Parathyroid adenoma (tissue), 2 donors: ENCODE measurements around the gene HOXB3.
A peak's percentile ranks its signal among the peaks of the same experiment; 100 is the strongest.

Experiments used
- H2AFZ ChIP-seq: fragments of 300-600 bp; sonication (generic); one replicate; pipeline ENCODE4 v1.7.0; 2017; ENCODE audit warnings: antibody characterized with exemption, mild to moderate bottlenecking
- H3K27ac ChIP-seq: fragments of 300-600 bp; sonication (generic); one replicate; pipeline ENCODE4 v1.7.0; 2017
- H3K27me3 ChIP-seq: fragments of 300-600 bp; sonication (generic); one replicate; pipeline ENCODE4 v1.7.0; 2017; ENCODE audit warnings: low read length; ENCODE audit not compliant: control insufficient read depth, insufficient read depth
- H3K36me3 ChIP-seq: fragments of 300-600 bp; sonication (generic); one replicate; pipeline ENCODE4 v1.7.0; 2017; ENCODE audit warnings: low read length; ENCODE audit not compliant: control insufficient read depth, insufficient read depth
- H3K4me1 ChIP-seq: fragments of 300-600 bp; sonication (generic); one replicate; pipeline ENCODE4 v1.7.0; 2017; ENCODE audit warnings: control low read depth
- H3K4me2 ChIP-seq: fragments of 300-600 bp; sonication (generic); one replicate; pipeline ENCODE4 v1.7.0; 2017; ENCODE audit warnings: low read length
- H3K4me3 ChIP-seq: fragments of 300-600 bp; sonication (generic); one replicate; pipeline ENCODE4 v1.7.0; 2017; ENCODE audit warnings: low read depth, low read length
- H3K79me2 ChIP-seq: fragments of 300-600 bp; sonication (generic); one replicate; pipeline ENCODE4 v1.7.0; 2017; ENCODE audit warnings: control low read depth
- H3K9ac ChIP-seq: fragments of 300-600 bp; sonication (generic); one replicate; pipeline ENCODE4 v1.7.0; 2017; ENCODE audit warnings: mild to moderate bottlenecking
- H3K9me3 ChIP-seq: fragments of 300-600 bp; sonication (generic); one replicate; pipeline ENCODE4 v1.7.0; 2017; ENCODE audit warnings: low read length; ENCODE audit not compliant: control insufficient read depth
- TF ChIP-seq, protein P1 (sequence below): fragments of 300-600 bp; sonication (generic); IDR thresholded peaks from one replicate; pipeline ENCODE4 v1.7.0; 2017; ENCODE audit warnings: antibody characterized with exemption, mild to moderate bottlenecking
- donor health status: primary hyperparathyroidism.

Gene HOXB3

DNA sequence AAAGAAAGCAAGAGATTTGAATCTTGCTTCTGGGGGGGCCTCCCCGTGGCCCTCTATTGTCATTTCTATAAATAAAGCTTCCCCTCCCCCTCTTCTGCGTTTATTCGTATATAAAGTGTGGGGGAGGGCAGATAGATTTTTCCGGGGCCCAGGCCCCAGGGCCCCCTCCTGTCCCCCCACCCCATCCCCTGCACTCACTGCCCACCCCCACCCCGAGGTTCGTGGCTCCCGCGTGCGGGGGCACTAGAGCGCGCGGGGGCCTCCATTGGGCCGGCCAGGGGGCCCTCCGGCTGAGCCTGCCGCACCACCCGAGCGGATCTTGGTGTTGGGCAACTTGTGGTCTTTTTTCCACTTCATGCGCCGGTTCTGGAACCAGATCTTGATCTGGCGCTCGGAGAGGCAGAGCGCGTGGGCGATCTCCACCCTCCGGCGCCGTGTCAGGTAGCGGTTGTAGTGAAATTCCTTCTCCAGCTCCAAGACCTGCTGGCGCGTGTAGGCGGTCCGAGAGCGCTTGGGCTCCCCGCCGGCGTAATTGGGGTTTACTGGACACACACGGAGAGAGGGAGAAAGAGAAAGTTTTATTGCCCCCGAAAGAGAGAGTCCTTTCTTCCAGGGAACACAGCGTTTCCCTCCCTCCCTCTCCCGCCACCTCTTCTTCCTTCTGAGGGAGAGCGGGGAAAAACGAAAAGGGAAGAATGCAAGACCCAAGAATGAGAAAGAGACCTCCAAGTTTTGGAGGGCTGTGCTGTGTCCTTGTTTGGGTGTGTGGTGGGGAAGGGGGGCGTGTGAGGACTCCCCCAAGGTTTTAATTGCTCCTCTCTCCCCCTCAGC lies 13.3 kb downstream of the HOXB3 start:
- Histone ChIP-seq H3K79me2 (no peaks in the 10 kb centered on the region), H3K27me3 (no peaks in the 10 kb centered on the region), H3K36me3 (no peaks in the 10 kb centered on the region), H3K9me3 (no peaks in the 10 kb centered on the region), H3K4me3 (peak overlapping the region; percentile 59), H3K4me1 (no peaks in the 10 kb centered on the region), H3K27ac (no peak overlapping the region), H2AFZ (no peak overlapping the region), H3K4me2 (peak overlapping the region; percentile 82), H3K9ac (no peak overlapping the region)
- TF ChIP-seq, protein P1, sequence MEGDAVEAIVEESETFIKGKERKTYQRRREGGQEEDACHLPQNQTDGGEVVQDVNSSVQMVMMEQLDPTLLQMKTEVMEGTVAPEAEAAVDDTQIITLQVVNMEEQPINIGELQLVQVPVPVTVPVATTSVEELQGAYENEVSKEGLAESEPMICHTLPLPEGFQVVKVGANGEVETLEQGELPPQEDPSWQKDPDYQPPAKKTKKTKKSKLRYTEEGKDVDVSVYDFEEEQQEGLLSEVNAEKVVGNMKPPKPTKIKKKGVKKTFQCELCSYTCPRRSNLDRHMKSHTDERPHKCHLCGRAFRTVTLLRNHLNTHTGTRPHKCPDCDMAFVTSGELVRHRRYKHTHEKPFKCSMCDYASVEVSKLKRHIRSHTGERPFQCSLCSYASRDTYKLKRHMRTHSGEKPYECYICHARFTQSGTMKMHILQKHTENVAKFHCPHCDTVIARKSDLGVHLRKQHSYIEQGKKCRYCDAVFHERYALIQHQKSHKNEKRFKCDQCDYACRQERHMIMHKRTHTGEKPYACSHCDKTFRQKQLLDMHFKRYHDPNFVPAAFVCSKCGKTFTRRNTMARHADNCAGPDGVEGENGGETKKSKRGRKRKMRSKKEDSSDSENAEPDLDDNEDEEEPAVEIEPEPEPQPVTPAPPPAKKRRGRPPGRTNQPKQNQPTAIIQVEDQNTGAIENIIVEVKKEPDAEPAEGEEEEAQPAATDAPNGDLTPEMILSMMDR, result no peak

- no peaks in the 10 kb centered on the region for H3K79me2 ChIP-seq
Measured at GRCh38 chr17:48575673-48576478, 14.2 kb downstream of the HOXB3 start.

DNA sequence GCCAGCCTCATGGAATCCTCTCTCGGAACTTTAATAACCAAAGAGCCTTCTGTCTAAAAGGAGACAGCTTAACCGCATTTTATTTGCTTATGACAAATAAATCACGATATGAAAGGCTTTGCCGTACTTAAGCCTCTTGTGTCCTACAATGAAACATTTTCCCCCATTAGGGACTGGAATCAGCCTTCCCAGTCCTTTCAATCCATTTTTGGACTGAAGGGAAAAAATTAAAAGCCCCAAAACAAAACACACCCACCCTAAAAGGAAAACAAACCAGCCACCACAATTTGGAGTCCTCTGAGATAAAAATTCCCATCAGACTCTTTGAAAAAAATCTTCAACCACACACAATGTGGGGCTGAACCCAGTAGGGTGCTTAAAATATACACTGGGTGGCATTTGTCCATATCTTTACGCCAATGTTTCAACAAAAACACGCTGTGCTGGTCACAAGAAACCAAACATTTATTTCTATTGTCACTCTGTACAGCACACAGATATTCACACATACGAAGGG lies 14.9 kb downstream of the HOXB3 start:
- Histone ChIP-seq H3K27ac (no peak overlapping the region), H3K4me2 (no peak overlapping the region), H3K9ac (no peak overlapping the region), H3K27me3 (no peaks in the 10 kb centered on the region), H3K36me3 (no peaks in the 10 kb centered on the region), H3K79me2 (no peaks in the 10 kb centered on the region), H2AFZ (no peak overlapping the region), H3K9me3 (no peaks in the 10 kb centered on the region), H3K4me1 (no peaks in the 10 kb centered on the region), H3K4me3 (no peak overlapping the region)
- TF ChIP-seq, protein P1, result no peak

More at GRCh38 chr17:48575673-48576478, 14.2 kb downstream of the HOXB3 start:
- Histone ChIP-seq H3K27ac (peak overlapping the region; percentile 1), H2AFZ (no peak overlapping the region), H3K4me3 (no peak overlapping the region), H3K36me3 (no peaks in the 10 kb centered on the region), H3K27me3 (no peaks in the 10 kb centered on the region), H3K4me1 (no peaks in the 10 kb centered on the region), H3K4me2 (peak overlapping the region; percentile 1), H3K9ac (no peak overlapping the region), H3K9me3 (no peaks in the 10 kb centered on the region)
- TF ChIP-seq, protein P1, result no peak

DNA sequence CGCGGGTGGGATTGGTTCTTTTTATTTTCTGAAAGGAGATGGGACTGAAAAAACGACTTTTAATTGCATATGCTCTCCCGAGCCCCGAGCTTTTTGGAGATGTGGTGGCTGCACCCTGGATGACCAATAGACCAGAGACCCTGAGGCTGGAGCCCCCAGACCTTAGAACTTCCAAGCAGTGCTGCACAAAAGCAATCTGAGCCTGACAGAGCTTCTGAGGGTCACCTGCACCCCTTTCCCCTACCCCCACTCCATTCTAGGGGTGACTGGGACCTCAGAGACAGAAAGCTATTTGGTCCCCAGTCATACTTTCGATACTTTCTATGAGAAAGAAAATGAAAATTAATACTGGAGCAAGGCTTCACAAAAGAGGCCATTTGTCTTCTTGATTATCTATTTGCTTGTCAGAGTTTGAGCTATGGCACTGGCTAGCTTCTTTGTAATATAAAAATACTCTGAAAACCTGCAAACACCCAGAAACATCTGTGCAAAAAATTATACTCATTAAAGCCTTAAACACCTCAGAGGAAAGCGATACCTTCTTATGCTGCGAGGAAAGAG lies 15.5 kb downstream of the HOXB3 start:
- Histone ChIP-seq H3K9ac (no peak overlapping the region), H3K4me2 (no peak overlapping the region), H3K27ac (no peak overlapping the region), H3K9me3 (no peaks in the 10 kb centered on the region), H3K4me3 (no peak overlapping the region), H2AFZ (no peak overlapping the region), H3K79me2 (no peaks in the 10 kb centered on the region), H3K36me3 (no peaks in the 10 kb centered on the region), H3K4me1 (no peaks in the 10 kb centered on the region), H3K27me3 (no peaks in the 10 kb centered on the region)
- TF ChIP-seq, protein P1, result no peak
